Transverse colon (tissue), 4 donors: ENCODE results near the gene ZMIZ1. TPM values are rescaled to one million over a fixed set of nuclear protein-coding genes. Genes with fewer than 3 reads are reported as not detected.

ENCODE experiments used
- DNase-seq: peaks from one replicate; pipeline ENCODE4 v3.0.0-alpha.2; 2019
- H3K27ac ChIP-seq, 4 donors: fragments of 200-600 bp; sonication (generic); 2 replicates each; pipeline ENCODE4 v1.5.1; 2016 to 2018; ENCODE audit warnings: inconsistent platforms in 4 of 4
- H3K27me3 ChIP-seq: fragments of 200-600 bp; sonication (generic); 2 replicates; pipeline ENCODE4 v1.5.1; 2017; ENCODE audit warnings: inconsistent platforms
- H3K36me3 ChIP-seq, 4 donors: fragments of 200-600 bp; sonication (generic); 2 replicates each; pipeline ENCODE4 v1.5.1; 2017 to 2019; ENCODE audit warnings: inconsistent platforms in 4 of 4
- H3K4me1 ChIP-seq, 4 donors: fragments of 200-600 bp; sonication (generic); 2 replicates each; pipeline ENCODE4 v1.5.1; 2017 to 2020; ENCODE audit warnings: inconsistent platforms in 4 of 4
- H3K4me3 ChIP-seq, 4 donors: fragments of 200-600 bp; sonication (generic); 1 replicate in 1 of 4; 2 replicates in 3 of 4; pipeline versions ENCODE4 v1.5.1 to v1.6.1; 2017 to 2019; ENCODE audit warnings: inconsistent platforms in 4 of 4
- H3K9me3 ChIP-seq, 2 donors: fragments of 200-600 bp; sonication (generic); 2 replicates each; pipeline ENCODE4 v1.5.1; 2017 to 2019; ENCODE audit warnings: inconsistent platforms in 2 of 2
- CTCF ChIP-seq, 5 experiments: fragments of 200-600 bp in 3 of 5; fragments of 450-650 bp in 2 of 5; sonication (generic) in 3 of 5; IDR thresholded peaks; 1 replicate in 2 of 5; 2 replicates in 3 of 5; pipeline ENCODE4 v1.5.1; 2016 to 2017; ENCODE audit warnings: antibody characterized with exemption in 5 of 5, inconsistent platforms in 3 of 5, mild to moderate bottlenecking in 2 of 5, moderate library complexity in 1 of 5
- EP300 ChIP-seq: sonication (generic); formaldehyde crosslinking; IDR thresholded peaks from one replicate; pipeline ENCODE4 v1.6.1; 2017; ENCODE audit warnings: antibody characterized with exemption, low read depth
- POLR2A ChIP-seq: fragments of 450-650 bp; IDR thresholded peaks from one replicate; pipeline ENCODE4 v1.6.1; 2016; ENCODE audit warnings: antibody characterized with exemption, mild to moderate bottlenecking, moderate library complexity
- POLR2AphosphoS5 ChIP-seq, 3 donors: sonication (generic); formaldehyde crosslinking; IDR thresholded peaks; one replicate each; pipeline ENCODE4 v1.6.1; 2016; ENCODE audit warnings: antibody characterized with exemption in 3 of 3
- WGBS, 2 donors: methylation state at CpG; one replicate each; pipeline ENCODE4 v1.1.5; 2018; ENCODE audit warnings: low coverage in 1 of 2; 5-methylcytosine and 5-hydroxymethylcytosine counted together
- in situ Hi-C, 4 donors: fragments of 200-750 bp; cut with MboI; loops; one replicate each; pipeline versions ENCODE4 v1.15.0 to v1.15.1; 2017; ENCODE audit warnings: low sequenced_read_pairs in 3 of 4, low pct_ligation_motif_present in 1 of 4, low pct_unique_long_range_greater_than_20kb in 1 of 4
- intact Hi-C: fragments of 100-400 bp; cut with DNase I; formaldehyde crosslinking; loops from one replicate; pipeline ENCODE4 v1.15.1; 2023; ENCODE audit warnings: low total_unique reads
- total RNA-seq, 4 donors: library from RNA; depleted of rRNA; stranded (reverse); fragments of >200 nt; gene quantifications; one replicate each; pipeline ENCODE4 v1.1.0, GENCODE V29; 2016

Gene ZMIZ1
- total RNA-seq, 4 donors from 2014 or later: 32.0 to 108 (median 63.0) TPM

- Histone ChIP-seq H3K4me3 (no peak overlapping the region), H3K27ac (peak overlapping the region in 1 of 4 donors; percentile 85), H3K4me1 (peaks cover 62 to 92% (median 66%) of the 10 kb centered on the region in 4 donors), H3K27me3 (no peaks in the 10 kb centered on the region), H3K36me3 (no peaks in the 10 kb centered on the region), H3K9me3 (no peaks in the 10 kb centered on the region)
- in situ Hi-C loops: loop anchor here in 3 of 4 donors (25.0 kb wide), 3 partner anchors 243 to 1143 kb away; partner anchors contain the start of genes POLR3A (in 2 of the 3) and RPS24 (in 2 of the 3)
- no peak for DNase-seq
- TF ChIP-seq EP300: no peak
- TF ChIP-seq POLR2AphosphoS5 (IDR thresholded peaks at IDR 0.05): no peak
- no peak for TF ChIP-seq POLR2A
- TF ChIP-seq CTCF (IDR thresholded peaks at IDR 0.05): no peak
- intact Hi-C loops: no loop called here
- 86% methylated on average over 7 of the region's 7 CpGs; no CpG with 5 or more reads in 1 of the 2 donors for WGBS, 2 donors
Measured at GRCh38 chr10:79179957-79180309, 111.2 kb downstream of the ZMIZ1 start.

GRCh38 chr10:79180414-79181221 is 111.9 kb downstream of the ZMIZ1 start:
- WGBS, 2 donors: 33 to 82% methylated on average over 1 to 11 of the region's 14 CpGs
- in situ Hi-C loops: loop anchor here in 3 of 4 donors (25.0 kb wide), 3 partner anchors 243 to 1143 kb away; partner anchors contain the start of genes POLR3A (in 2 of the 3) and RPS24 (in 2 of the 3)
- Histone ChIP-seq H3K27ac (peak overlapping the region in 3 of 4 donors; percentile 19 to 85 (median 68)), H3K4me1 (peaks cover 64 to 92% (median 69%) of the 10 kb centered on the region in 4 donors), H3K36me3 (no peaks in the 10 kb centered on the region), H3K9me3 (no peaks in the 10 kb centered on the region), H3K4me3 (no peak overlapping the region), H3K27me3 (no peaks in the 10 kb centered on the region)
- intact Hi-C loops: no loop called here
- no peak for DNase-seq
- TF ChIP-seq EP300: no peak
- TF ChIP-seq POLR2AphosphoS5 (IDR thresholded peaks at IDR 0.05): no peak
- no peak for TF ChIP-seq CTCF (IDR thresholded peaks at IDR 0.05)
- TF ChIP-seq POLR2A: no peak

- intact Hi-C loops: no loop called here
- Histone ChIP-seq H3K9me3 (no peaks in the 10 kb centered on the region), H3K4me1 (peaks cover 64 to 92% (median 72%) of the 10 kb centered on the region in 4 donors), H3K27me3 (no peaks in the 10 kb centered on the region), H3K27ac (peak overlapping the region in 3 of 4 donors; percentile 19 to 85 (median 68)), H3K36me3 (no peaks in the 10 kb centered on the region), H3K4me3 (no peak overlapping the region)
- DNase-seq: no peak
- WGBS, 2 donors: 65% methylated on average over 7 of the region's 8 CpGs; no CpG with 5 or more reads in 1 of the 2 donors
- TF ChIP-seq CTCF (IDR thresholded peaks at IDR 0.05) (no peak), EP300 (no peak), POLR2AphosphoS5 (IDR thresholded peaks at IDR 0.05) (no peak), POLR2A (no peak)
- in situ Hi-C loops: loop anchor here in 3 of 4 donors (25.0 kb wide), 3 partner anchors 244 to 1144 kb away; partner anchors contain the start of genes POLR3A (in 2 of the 3) and RPS24 (in 2 of the 3)
Measured at GRCh38 chr10:79181227-79181626, 112.5 kb downstream of the ZMIZ1 start.
